Prostate gland (tissue), 2 donors: ENCODE results near the gene PIK3C3. TPM values are rescaled to one million over a fixed set of nuclear protein-coding genes. Genes with fewer than 3 reads are reported as not detected.

Experiments used
- DNase-seq: peaks from one replicate; pipeline ENCODE4 v3.0.0-alpha.2; 2019; ENCODE audit warnings: low spot score
- H3K27ac ChIP-seq, 2 donors: fragments of 200-600 bp; sonication (generic); 2 replicates each; pipeline ENCODE4 v1.5.1; 2017 to 2019
- H3K27me3 ChIP-seq: fragments of 200-600 bp; sonication (generic); replicated peaks from 2 replicates; pipeline ENCODE4 v1.5.1; 2019; ENCODE audit not compliant: insufficient read depth
- H3K36me3 ChIP-seq, 2 donors: fragments of 200-600 bp; sonication (generic); 1 replicate in 1 of 2; 2 replicates in 1 of 2; pipeline versions ENCODE4 v1.5.1 to v1.8.1; 2017 to 2019
- H3K4me1 ChIP-seq: fragments of 200-600 bp; sonication (generic); replicated peaks from 2 replicates; pipeline ENCODE4 v1.5.1; 2019
- H3K4me3 ChIP-seq, 2 donors: fragments of 200-600 bp; sonication (generic); 2 replicates each; pipeline ENCODE4 v1.5.1; 2017 to 2019
- H3K9me3 ChIP-seq: fragments of 200-600 bp; sonication (generic); 2 replicates; pipeline ENCODE4 v1.5.1; 2017
- CTCF ChIP-seq, 4 experiments: fragments of 200-600 bp in 2 of 4; fragments of 450-650 bp in 2 of 4; sonication (generic) in 2 of 4; IDR thresholded peaks; 1 replicate in 3 of 4; 2 replicates in 1 of 4; pipeline ENCODE4 v1.5.1; 2016 to 2019; ENCODE audit warnings: antibody characterized with exemption in 4 of 4, mild to moderate bottlenecking in 2 of 4, moderate library complexity in 2 of 4
- POLR2A ChIP-seq: fragments of 450-650 bp; IDR thresholded peaks from one replicate; pipeline ENCODE4 v1.6.1; 2016; ENCODE audit warnings: antibody characterized with exemption, mild to moderate bottlenecking
- POLR2AphosphoS5 ChIP-seq: sonication (generic); formaldehyde crosslinking; IDR thresholded peaks from one replicate; pipeline ENCODE4 v1.6.1; 2017; ENCODE audit warnings: antibody characterized with exemption
- WGBS: methylation state at CpG from one replicate; pipeline ENCODE4 v1.1.5; 2018; 5-methylcytosine and 5-hydroxymethylcytosine counted together
- intact Hi-C: fragments of 100-400 bp; cut with DNase I; formaldehyde crosslinking; loops from one replicate; pipeline ENCODE4 v1.14.2; 2022
- total RNA-seq, 2 donors: library from RNA; depleted of rRNA; stranded (reverse); fragments of >200 nt; gene quantifications; one replicate each; pipeline ENCODE4 v1.1.0, GENCODE V29; 2016

Gene PIK3C3
- 10 to 100 TPM; 42.8 to 48.1 TPM for total RNA-seq

- intact Hi-C loops, result no loop called here
- under 1% methylated on average over 38 of the region's 38 CpGs for WGBS
- Histone ChIP-seq H3K27ac (peak within 1 kb of the TSS; percentile 69 to 74), H3K9me3 (no peaks in the 10 kb centered on the region), H3K4me3 (peak within 1 kb of the TSS; percentile 72 to 79), H3K4me1 (no peaks in the 10 kb centered on the region), H3K36me3 (no peaks in the 10 kb centered on the region), H3K27me3 (no peaks in the 10 kb centered on the region)
- TF ChIP-seq POLR2A, result peak; percentile 43
- no peak for TF ChIP-seq CTCF (IDR thresholded peaks at IDR 0.05)
- TF ChIP-seq POLR2AphosphoS5, result peak; percentile 96
- peak; percentile 93 for DNase-seq
These were observed at the start of gene PIK3C3 for GRCh38 chr18:41954827-41955613. Gene PIK3C3 (plus strand): TSS chr18:41955234. CDS start chr18:41955292, 58 bp downstream.

- Histone ChIP-seq H3K4me1 (no peaks in the 10 kb centered on the region), H3K9me3 (no peaks in the 10 kb centered on the region), H3K4me3 (no peak overlapping the region), H3K36me3 (no peaks in the 10 kb centered on the region), H3K27me3 (no peaks in the 10 kb centered on the region), H3K27ac (no peak overlapping the region)
- intact Hi-C loops, result no loop called here
- 67% methylated on average over 1 of the region's 1 CpG for WGBS
- DNase-seq, result no peak
- no peak for TF ChIP-seq POLR2AphosphoS5
- TF ChIP-seq CTCF (IDR thresholded peaks at IDR 0.05), result no peak
- no peak for TF ChIP-seq POLR2A
These were observed 49.1 kb upstream of the PIK3C3 start for GRCh38 chr18:41905786-41906527.

GRCh38 chr18:41906528-41907146, 48.4 kb upstream of the PIK3C3 start:
- Histone ChIP-seq H3K27ac (no peak overlapping the region), H3K36me3 (no peaks in the 10 kb centered on the region), H3K9me3 (no peaks in the 10 kb centered on the region), H3K27me3 (no peaks in the 10 kb centered on the region), H3K4me3 (no peak overlapping the region), H3K4me1 (no peaks in the 10 kb centered on the region)
- intact Hi-C loops, result no loop called here
- 24% methylated on average over 6 of the region's 6 CpGs for WGBS
- DNase-seq, result no peak
- peak; percentile 42 to 66 (median 58) for TF ChIP-seq CTCF (IDR thresholded peaks at IDR 0.05)
- TF ChIP-seq POLR2A, result no peak
- no peak for TF ChIP-seq POLR2AphosphoS5

GRCh38 chr18:41917181-41917580, 37.9 kb upstream of the PIK3C3 start:
- H3K27me3 ChIP-seq, result no peaks in the 10 kb centered on the region
- DNase-seq, result no peak
- H3K4me1 ChIP-seq, result no peaks in the 10 kb centered on the region
- intact Hi-C loops, result no loop called here
- H3K36me3 ChIP-seq, result no peaks in the 10 kb centered on the region
- no peak overlapping the region for H3K4me3 ChIP-seq
- H3K9me3 ChIP-seq, result no peaks in the 10 kb centered on the region
- no peak for TF ChIP-seq POLR2AphosphoS5
- TF ChIP-seq POLR2A, result no peak
- no peak for TF ChIP-seq CTCF (IDR thresholded peaks at IDR 0.05)
- no peak overlapping the region for H3K27ac ChIP-seq
- 89% methylated on average over 3 of the region's 3 CpGs for WGBS
